ENCODE data around the gene GRAMD2B.

DNA sequence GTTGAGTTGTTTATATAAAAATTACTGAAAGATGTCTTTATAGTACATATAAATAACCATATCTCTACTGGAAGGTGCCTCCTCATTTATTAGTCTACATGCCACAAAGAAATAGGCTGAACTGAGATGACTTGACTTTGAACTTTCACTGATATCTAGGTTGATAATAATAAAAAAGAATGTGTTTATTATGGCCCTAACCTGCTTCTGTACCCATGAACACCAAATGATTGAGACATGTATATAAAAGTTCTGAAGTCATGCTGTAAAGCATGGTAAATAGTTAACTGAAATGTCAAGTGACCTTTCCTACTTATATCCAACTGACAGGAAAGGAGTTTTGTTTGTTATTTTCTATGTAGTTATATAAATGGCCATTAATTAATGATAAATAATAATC, 33.2 kb upstream of the GRAMD2B start:
- TF ChIP-seq, protein P1, sequence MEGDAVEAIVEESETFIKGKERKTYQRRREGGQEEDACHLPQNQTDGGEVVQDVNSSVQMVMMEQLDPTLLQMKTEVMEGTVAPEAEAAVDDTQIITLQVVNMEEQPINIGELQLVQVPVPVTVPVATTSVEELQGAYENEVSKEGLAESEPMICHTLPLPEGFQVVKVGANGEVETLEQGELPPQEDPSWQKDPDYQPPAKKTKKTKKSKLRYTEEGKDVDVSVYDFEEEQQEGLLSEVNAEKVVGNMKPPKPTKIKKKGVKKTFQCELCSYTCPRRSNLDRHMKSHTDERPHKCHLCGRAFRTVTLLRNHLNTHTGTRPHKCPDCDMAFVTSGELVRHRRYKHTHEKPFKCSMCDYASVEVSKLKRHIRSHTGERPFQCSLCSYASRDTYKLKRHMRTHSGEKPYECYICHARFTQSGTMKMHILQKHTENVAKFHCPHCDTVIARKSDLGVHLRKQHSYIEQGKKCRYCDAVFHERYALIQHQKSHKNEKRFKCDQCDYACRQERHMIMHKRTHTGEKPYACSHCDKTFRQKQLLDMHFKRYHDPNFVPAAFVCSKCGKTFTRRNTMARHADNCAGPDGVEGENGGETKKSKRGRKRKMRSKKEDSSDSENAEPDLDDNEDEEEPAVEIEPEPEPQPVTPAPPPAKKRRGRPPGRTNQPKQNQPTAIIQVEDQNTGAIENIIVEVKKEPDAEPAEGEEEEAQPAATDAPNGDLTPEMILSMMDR (IDR thresholded peaks at IDR 0.05) = no peak
- TF ChIP-seq POLR2A (IDR thresholded peaks at IDR 0.05) = no peak
